T-helper 9 cell (primary cell): ENCODE measurements around the gene CES1.
"Not testable (repeated sequence)": the region's sequence is repeated elsewhere in the genome, so short reads cannot be mapped to it uniquely, and the experiment has no call there.

Source experiments
- DNase-seq: peaks from one replicate; pipeline ENCODE4 v3.0.0-alpha.2; 2020

Gene CES1

GRCh38 chr16:55830658-55831294 is 2.1 kb downstream of the CES1 start:
- no peak for DNase-seq

DNA sequence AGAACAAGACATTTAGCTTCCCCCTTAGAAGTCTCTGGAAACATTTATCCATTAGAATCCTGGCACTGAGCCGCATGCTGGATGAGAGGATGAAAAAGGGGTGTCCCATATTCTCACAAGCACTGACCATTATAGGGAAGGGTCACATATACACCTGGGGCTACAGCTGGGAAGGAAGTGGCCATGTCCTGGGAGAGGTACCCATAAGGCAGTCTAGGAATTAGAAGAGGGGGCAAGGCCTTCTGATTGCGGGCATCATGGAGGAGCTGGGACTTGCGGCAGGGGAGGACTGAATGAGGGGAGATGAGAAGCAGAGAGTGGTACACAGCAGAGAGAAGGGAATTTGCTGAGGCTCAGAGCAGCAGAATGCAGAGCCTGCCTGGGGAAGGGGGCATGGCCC is 3.7 kb downstream of the CES1 start:
- not testable (repeated sequence) for DNase-seq

DNA sequence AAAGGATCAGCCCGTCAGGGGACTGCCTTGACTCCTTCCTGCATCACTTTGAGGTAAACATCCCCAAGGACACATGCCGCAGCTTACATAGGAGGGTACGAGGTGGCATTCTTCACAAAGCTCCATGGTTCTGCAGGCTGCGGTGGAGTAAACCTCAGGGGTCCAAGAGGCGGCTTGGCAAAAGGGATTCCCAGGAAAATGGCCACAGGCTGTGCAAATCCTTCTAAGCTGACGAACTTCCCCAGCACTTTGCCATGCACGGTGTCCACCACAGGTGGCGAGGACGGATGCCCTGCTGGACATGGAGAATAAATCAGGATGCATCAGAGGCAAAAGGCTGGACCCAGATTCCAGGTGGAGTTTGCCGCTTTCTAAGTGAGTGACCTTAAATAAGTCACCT is 4.2 kb downstream of the CES1 start:
- no peak for DNase-seq

DNA sequence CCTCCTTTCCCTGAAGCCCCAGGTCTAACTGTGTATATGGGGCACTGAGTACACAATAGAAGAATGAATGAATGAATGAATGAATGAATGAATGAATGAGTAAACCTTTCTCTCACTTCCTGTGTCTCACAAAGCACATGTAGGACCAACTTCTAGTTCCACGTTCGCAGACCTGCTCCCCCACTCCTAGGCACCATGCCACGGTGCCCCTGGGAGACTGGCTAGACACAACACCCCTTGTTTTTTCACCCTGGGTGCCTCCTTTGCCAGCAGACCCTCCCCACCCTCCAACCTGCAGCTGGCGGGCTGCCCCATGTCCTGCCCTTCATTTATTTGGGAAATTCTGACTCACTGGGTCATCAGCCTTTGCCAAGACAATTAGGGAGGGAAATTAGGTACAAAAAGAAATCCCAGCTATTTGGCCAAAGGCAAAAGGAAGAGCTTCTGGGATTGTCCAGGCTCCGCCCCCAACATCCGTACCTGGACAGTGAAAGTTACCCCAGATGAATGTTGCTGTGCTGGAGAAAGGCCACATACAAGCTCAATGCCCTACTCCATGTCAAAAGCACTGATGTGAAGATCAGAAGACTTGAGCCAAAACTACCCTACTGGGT is 7.7 kb downstream of the CES1 start:
- DNase-seq = no peak

DNA sequence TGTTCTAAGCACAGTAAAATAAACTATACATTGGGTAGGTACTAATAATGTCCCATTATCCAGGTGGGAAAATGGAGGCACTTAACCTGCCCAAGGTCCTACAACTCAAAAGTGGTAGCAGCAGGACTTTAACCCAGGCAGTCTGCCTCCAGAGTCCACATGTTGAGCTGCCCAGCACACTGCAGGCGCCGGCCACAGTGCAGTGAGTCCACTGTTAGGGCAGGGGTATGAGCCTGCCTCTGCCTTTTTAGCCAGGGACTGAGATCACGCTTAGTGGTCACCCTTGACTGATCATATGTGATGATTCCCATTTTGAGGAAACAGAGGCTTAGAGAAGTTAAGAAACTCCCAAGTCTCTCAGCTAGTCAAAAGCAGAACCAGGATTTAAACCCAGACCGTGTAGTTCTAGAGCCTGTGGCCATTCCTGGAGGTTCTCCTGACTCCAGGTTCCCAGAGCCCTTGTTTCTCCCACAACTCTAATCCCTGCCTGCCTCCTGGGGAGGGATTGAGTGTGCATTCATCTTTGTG is 8.4 kb downstream of the CES1 start:
- no peak for DNase-seq

- DNase-seq = no peak
These were observed 10.6 kb downstream of the CES1 start for GRCh38 chr16:55822280-55822810.

GRCh38 chr16:55821210-55821609 is 11.7 kb downstream of the CES1 start:
- DNase-seq = no peak

DNA sequence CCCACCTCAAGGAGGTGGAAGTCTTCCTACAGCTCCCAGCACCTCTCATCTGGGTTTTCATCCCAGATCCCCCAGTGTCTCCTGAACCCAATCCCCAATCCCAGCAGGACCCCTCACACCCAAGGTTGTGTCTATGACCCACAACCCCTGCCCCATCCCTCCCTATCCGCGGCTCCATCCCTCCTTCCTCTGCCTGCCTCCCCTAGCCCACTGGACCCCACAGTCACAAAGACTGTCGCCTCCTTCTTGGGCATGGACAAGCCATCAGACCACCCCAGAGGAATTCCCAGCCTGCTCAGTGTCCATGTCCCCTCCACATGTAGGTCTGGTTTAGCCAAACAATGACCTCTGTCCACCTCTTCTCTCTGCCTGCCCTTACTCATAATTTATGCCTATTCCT is 12.3 kb downstream of the CES1 start:
- no peak for DNase-seq

DNA sequence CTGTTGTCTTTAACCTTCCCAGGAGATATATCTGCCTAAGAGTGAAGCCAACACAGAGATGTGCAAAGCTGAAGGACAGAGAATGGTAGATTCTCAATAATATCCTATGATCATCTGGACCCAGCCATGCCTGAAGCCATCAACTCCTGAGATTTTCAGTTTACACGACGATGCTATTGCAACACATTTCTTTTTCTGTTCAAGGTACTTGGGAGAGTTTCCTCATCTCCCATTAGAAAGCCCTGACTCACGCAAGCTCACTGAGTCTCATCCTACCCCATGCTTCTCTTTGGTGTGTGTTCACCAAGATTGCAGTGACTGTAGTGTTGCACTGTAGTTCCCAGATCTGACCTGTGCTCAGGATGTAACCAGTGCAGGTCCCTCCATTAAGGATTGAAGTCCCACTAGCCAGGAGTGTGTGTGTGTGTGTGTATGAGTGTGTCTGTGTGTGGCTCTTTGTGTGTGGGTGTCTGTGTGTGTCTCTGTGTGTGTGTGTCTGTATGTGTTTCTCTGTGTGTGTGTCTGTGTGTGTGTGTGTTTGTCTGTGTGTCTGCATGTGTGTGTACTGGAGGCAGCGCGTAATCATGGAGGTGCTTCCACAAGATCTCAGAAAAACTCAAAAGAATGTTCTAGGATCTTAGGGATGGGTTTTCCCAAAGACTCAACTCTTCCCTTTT is 15.5 kb downstream of the CES1 start:
- no peak for DNase-seq

DNA sequence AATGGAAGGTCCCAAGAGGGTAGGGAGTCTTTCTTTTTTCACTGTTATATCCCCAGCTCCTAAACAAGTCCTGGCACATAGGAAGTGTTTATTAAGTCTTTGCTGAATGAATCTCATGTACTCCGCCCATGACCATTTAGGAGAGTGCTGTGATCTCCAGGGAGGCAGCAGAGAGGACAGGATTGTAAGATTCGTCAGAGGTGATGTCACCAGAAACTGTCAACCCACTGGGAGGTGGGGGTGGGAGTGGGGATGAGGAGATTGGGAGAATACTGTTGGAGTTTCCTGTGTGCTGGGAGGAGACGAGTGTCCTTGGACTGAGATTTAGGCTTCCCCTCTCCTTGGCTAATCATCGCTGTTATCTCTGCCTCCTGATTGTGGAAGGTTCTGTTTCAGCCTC is 16.7 kb downstream of the CES1 start:
- not testable (repeated sequence) for DNase-seq

DNA sequence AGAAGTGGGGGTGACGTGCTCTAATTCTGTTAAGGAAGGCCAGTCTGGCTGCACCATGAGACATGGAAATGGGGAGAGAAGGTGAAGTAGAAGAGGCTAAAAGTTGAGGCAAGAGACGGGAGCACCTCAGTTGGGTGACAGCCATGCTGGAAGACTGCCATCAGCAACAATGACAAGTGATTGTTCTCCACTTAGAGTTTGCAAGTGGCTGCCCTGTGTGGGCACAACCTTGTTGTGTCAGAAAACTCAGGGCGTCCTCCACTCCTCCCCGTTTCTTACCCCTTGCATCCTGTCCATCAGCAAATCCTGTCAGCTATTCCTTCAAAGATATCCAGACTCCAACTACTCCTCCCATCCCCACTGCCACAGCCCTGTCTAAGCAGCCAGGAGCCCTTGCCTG is 17.6 kb downstream of the CES1 start:
- DNase-seq = no peak

- DNase-seq = not testable (repeated sequence)
These were observed 18.7 kb downstream of the CES1 start for GRCh38 chr16:55814174-55814573.

DNA sequence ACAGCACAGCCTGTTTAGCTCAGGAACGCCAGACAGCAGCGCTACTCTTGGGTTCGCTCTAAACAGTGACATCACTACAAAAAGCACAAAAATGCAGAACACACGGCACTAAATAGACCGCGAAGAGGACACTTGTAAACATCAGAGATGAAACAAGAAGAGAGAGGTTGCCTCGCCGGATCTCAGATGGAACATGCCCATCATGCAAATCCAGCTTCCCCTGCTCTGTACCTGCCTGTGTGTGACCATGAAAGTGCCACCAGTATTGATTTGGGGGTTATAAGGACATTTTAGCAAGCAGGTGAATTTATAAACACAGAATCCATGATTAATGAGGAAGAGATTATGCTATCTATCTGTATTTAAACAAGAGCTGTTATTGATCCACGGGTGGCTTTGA is 19.2 kb downstream of the CES1 start:
- not testable (repeated sequence) for DNase-seq

GRCh38 chr16:55812951-55813350 is 19.9 kb downstream of the CES1 start:
- no peak for DNase-seq

DNA sequence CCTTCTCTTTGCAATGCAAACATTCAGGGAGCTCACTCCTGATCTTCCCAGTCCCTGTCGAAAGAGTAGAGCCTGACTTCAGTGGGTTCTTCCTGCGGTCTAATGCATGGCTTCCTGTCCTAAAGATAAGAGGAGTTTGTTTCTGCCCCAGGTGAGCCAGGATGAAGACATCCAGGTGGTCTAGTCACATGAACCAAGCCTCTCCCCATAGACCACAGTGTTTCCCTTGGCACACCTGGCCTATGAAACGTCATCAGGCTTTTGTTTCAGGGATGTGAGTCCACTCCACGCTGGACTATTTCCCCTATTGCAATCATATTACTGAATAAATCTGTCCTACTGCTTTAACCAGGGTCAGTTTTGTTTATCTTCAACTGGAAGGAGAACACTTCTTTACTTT is 21.1 kb downstream of the CES1 start:
- no peak for DNase-seq

- no peak for DNase-seq
These were observed 22.4 kb downstream of the CES1 start for GRCh38 chr16:55810451-55810961.

GRCh38 chr16:55809851-55810250 is 23.0 kb downstream of the CES1 start:
- no peak for DNase-seq

GRCh38 chr16:55809386-55809785 is 23.5 kb downstream of the CES1 start:
- DNase-seq = no peak

GRCh38 chr16:55808286-55808685 is 24.6 kb downstream of the CES1 start:
- not testable (repeated sequence) for DNase-seq

DNA sequence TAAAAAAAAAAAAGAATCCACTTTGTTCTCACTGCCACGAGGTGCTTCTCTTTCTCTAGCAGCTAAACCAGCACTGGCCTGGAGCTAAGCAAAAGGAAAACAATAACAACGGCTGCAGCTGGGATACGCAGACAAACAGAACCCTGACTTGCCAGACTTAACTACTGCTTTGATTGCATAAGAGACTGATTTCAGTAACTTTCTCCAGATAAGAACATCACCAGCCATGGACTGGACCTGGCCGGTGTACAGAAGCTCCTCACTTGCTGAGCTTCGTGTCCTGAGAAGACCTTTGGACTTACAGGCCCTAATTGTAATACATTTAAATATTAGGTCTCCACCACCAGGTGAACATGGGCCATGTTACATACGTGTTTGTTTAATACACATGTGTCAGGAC is 27.8 kb downstream of the CES1 start:
- not testable (repeated sequence) for DNase-seq

DNA sequence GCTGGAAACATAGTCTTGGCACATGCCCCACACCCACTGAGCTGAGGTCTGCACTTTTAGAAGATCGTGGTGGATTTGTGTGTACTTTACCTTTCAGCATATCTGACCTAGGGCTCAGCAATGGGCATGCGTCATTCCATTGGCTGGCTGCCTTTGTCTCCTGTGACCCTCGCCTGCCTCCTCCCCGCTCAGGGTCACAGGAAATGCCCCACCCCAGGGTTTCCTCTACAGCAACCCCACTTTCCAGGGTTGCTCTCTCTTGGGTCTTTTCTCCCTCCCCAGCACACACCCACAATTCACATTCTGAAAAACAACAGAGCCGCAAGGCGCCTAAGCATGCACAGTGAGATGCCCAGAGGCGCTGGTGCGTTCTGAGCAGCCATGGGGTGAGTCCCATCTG is 29.2 kb downstream of the CES1 start:
- not testable (repeated sequence) for DNase-seq

DNA sequence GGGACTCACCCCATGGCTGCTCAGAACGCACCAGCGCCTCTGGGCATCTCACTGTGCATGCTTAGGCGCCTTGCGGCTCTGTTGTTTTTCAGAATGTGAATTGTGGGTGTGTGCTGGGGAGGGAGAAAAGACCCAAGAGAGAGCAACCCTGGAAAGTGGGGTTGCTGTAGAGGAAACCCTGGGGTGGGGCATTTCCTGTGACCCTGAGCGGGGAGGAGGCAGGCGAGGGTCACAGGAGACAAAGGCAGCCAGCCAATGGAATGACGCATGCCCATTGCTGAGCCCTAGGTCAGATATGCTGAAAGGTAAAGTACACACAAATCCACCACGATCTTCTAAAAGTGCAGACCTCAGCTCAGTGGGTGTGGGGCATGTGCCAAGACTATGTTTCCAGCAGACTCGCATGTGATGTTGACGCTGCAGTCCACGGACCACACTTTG is 39.9 kb downstream of the CES1 start:
- not testable (repeated sequence) for DNase-seq

DNA sequence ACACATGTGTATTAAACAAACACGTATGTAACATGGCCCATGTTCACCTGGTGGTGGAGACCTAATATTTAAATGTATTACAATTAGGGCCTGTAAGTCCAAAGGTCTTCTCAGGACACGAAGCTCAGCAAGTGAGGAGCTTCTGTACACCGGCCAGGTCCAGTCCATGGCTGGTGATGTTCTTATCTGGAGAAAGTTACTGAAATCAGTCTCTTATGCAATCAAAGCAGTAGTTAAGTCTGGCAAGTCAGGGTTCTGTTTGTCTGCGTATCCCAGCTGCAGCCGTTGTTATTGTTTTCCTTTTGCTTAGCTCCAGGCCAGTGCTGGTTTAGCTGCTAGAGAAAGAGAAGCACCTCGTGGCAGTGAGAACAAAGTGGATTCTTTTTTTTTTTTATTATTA is 41.4 kb downstream of the CES1 start:
- not testable (repeated sequence) for DNase-seq
